Endothelial cell of umbilical vein (primary cell): ENCODE measurements around the gene ATAD2B.

ENCODE experiments used
- EZH2 ChIP-seq: IDR thresholded peaks from 2 replicates; pipeline ENCODE4 v1.6.1; 2012; ENCODE audit warnings: borderline replicate concordance, low read depth, mild to moderate bottlenecking, moderate library complexity, low read length, inconsistent platforms; ENCODE audit not compliant: severe bottlenecking
- FOS ChIP-seq: IDR thresholded peaks from 2 replicates; pipeline ENCODE4 v1.6.1; 2011; ENCODE audit warnings: mild to moderate bottlenecking, low read length, moderate library complexity, borderline replicate concordance; ENCODE audit not compliant: insufficient read depth
- GATA2 ChIP-seq: IDR thresholded peaks from 2 replicates; pipeline ENCODE4 v1.7.0; 2011; ENCODE audit warnings: low read depth, mild to moderate bottlenecking, moderate library complexity, mixed read lengths, low read length; ENCODE audit not compliant: insufficient read length, insufficient read depth
- MYC ChIP-seq: IDR thresholded peaks from one replicate; pipeline ENCODE4 v1.6.1; 2011; ENCODE audit warnings: mild to moderate bottlenecking, low read depth, low read length
- POLR2A ChIP-seq: IDR thresholded peaks from 2 replicates; pipeline ENCODE4 v1.6.1; 2012; ENCODE audit warnings: low read depth, mild to moderate bottlenecking, control low read depth, low read length
- POLR2AphosphoS5 ChIP-seq: IDR thresholded peaks from 2 replicates; pipeline ENCODE4 v1.6.1; 2012; ENCODE audit warnings: low read depth, mild to moderate bottlenecking, control low read depth, low read length, moderate library complexity; ENCODE audit not compliant: insufficient read depth
- TF ChIP-seq, protein P1 (sequence below), 2 donors: IDR thresholded peaks; 1 replicate in 1 of 2; 2 replicates in 1 of 2; pipeline ENCODE4 v1.5.1; 2011; ENCODE audit warnings: low read length in 2 of 2, mild to moderate bottlenecking in 2 of 2, moderate library complexity in 2 of 2, control low read depth in 1 of 2, inconsistent platforms in 1 of 2, low read depth in 1 of 2; ENCODE audit not compliant: insufficient read depth in 1 of 2; ENCODE audit errors: extremely low read depth in 1 of 2
- TF ChIP-seq, protein P2 (sequence below): IDR thresholded peaks from 2 replicates; pipeline ENCODE4 v1.6.1; 2011; ENCODE audit not compliant: insufficient read depth, insufficient read length

DNA sequence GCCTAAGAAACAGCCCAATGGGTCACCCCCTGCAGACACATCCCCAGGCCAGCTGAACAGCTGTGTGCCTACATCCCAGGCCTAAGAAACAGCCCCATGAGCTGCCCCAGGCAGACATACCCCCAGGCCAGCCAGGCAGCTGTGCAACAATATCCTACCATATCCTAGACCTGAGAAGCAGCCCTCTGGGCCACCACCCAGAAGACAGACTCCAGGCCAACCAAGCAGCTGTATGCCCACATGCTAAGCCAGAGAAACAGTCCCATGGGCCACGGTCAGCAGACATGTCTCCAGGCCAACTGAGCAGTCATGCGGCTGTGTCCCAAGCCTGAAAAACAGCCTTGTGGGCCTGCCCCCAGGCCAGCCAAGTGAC, 205.5 kb downstream of the ATAD2B start:
- TF ChIP-seq, protein P1, sequence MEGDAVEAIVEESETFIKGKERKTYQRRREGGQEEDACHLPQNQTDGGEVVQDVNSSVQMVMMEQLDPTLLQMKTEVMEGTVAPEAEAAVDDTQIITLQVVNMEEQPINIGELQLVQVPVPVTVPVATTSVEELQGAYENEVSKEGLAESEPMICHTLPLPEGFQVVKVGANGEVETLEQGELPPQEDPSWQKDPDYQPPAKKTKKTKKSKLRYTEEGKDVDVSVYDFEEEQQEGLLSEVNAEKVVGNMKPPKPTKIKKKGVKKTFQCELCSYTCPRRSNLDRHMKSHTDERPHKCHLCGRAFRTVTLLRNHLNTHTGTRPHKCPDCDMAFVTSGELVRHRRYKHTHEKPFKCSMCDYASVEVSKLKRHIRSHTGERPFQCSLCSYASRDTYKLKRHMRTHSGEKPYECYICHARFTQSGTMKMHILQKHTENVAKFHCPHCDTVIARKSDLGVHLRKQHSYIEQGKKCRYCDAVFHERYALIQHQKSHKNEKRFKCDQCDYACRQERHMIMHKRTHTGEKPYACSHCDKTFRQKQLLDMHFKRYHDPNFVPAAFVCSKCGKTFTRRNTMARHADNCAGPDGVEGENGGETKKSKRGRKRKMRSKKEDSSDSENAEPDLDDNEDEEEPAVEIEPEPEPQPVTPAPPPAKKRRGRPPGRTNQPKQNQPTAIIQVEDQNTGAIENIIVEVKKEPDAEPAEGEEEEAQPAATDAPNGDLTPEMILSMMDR (IDR thresholded peaks at IDR 0.05; ENCODE audit: extremely low read depth in 1 of 2, insufficient read depth in 1 of 2, low read depth in 1 of 2, low read length in 2 of 2): no peak
- TF ChIP-seq POLR2A: no peak
- TF ChIP-seq EZH2: no peak
- no peak for TF ChIP-seq MYC
- no peak for TF ChIP-seq POLR2AphosphoS5
- TF ChIP-seq FOS: no peak
- no peak for TF ChIP-seq GATA2
- TF ChIP-seq, protein P2, sequence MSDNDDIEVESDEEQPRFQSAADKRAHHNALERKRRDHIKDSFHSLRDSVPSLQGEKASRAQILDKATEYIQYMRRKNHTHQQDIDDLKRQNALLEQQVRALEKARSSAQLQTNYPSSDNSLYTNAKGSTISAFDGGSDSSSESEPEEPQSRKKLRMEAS: no peak
